ENCODE measurements around the gene APOBEC3H. TPM values are rescaled to one million over a fixed set of nuclear protein-coding genes. Genes with fewer than 3 reads are reported as not detected.

Gene APOBEC3H
- total and polyA plus RNA-seq, 4 donors, result 0.57 to 1.2 TPM; not detected in 2

- TF ChIP-seq CTCF (IDR thresholded peaks at IDR 0.05; ENCODE audit: control extremely low read depth, extremely low read depth), result no peak
- no peaks in the 10 kb centered on the region for H3K9me3 ChIP-seq (ENCODE audit: control insufficient read depth in 4 of 4, insufficient read depth in 3 of 4, low read length in 3 of 4)
- no peak overlapping the region for H3K4me3 ChIP-seq
- H3K36me3 ChIP-seq (ENCODE audit: control insufficient read depth in 4 of 4, insufficient read depth in 4 of 4, low read length in 4 of 4), result peaks cover 0 to 3% (median 1%) of the 10 kb centered on the region in 4 donors
- 73 to 74% methylated on average over 8 of the region's 8 CpGs for WGBS, 2 donors
- DNase-seq (no peak), ATAC-seq (ENCODE audit: insufficient read depth, low FRiP score) (no peak)
- H3K27me3 ChIP-seq (ENCODE audit: control insufficient read depth in 3 of 3, insufficient read depth in 3 of 3, low read length in 2 of 3), result no peaks in the 10 kb centered on the region
- H3K9ac ChIP-seq (ENCODE audit: insufficient read depth in 1 of 2, low read length in 2 of 2), result no peak overlapping the region
- no peak overlapping the region for H3K27ac ChIP-seq (ENCODE audit: low read depth in 1 of 2, low read length in 1 of 2)
- peaks cover 0 to 6% (median 0%) of the 10 kb centered on the region in 5 donors for H3K4me1 ChIP-seq (ENCODE audit: control insufficient read depth in 5 of 5, insufficient read depth in 5 of 5, low read length in 5 of 5)
Measured at GRCh38 chr22:39081598-39081997, 15.4 kb upstream of the APOBEC3H start.

- DNase-seq, result no peak
- no peaks in the 10 kb centered on the region for H3K27me3 ChIP-seq (ENCODE audit: control insufficient read depth in 3 of 3, insufficient read depth in 3 of 3, low read length in 2 of 3)
- ATAC-seq (ENCODE audit: insufficient read depth, low FRiP score), result no peak
- H3K27ac ChIP-seq (ENCODE audit: low read depth in 1 of 2, low read length in 1 of 2), result no peak overlapping the region
- H3K36me3 ChIP-seq (ENCODE audit: control insufficient read depth in 4 of 4, insufficient read depth in 4 of 4, low read length in 4 of 4), result peaks cover 0 to 3% (median 1%) of the 10 kb centered on the region in 4 donors
- no peak overlapping the region for H3K9ac ChIP-seq (ENCODE audit: insufficient read depth in 1 of 2, low read length in 2 of 2)
- no peaks in the 10 kb centered on the region for H3K4me1 ChIP-seq (ENCODE audit: control insufficient read depth in 5 of 5, insufficient read depth in 5 of 5, low read length in 5 of 5)
- TF ChIP-seq CTCF (IDR thresholded peaks at IDR 0.05; ENCODE audit: control extremely low read depth, extremely low read depth), result no peak
- no peak overlapping the region for H3K4me3 ChIP-seq
- no peaks in the 10 kb centered on the region for H3K9me3 ChIP-seq (ENCODE audit: control insufficient read depth in 4 of 4, insufficient read depth in 3 of 4, low read length in 3 of 4)
- whole genome bisulfite sequencing, 2 donors, result 79 to 84% methylated on average over 14 of the region's 14 CpGs
Measured at GRCh38 chr22:39083212-39084165, 13.6 kb upstream of the APOBEC3H start.

- H3K27ac ChIP-seq (ENCODE audit: low read depth in 1 of 2, low read length in 1 of 2), result no peak overlapping the region
- no peaks in the 10 kb centered on the region for H3K27me3 ChIP-seq (ENCODE audit: control insufficient read depth in 3 of 3, insufficient read depth in 3 of 3, low read length in 2 of 3)
- no peak for TF ChIP-seq CTCF (IDR thresholded peaks at IDR 0.05; ENCODE audit: control extremely low read depth, extremely low read depth)
- no peak overlapping the region for H3K4me3 ChIP-seq
- ATAC-seq (ENCODE audit: insufficient read depth, low FRiP score) (no peak), DNase-seq (no peak)
- H3K9ac ChIP-seq (ENCODE audit: insufficient read depth in 1 of 2, low read length in 2 of 2), result no peak overlapping the region
- peaks cover 0 to 3% (median 1%) of the 10 kb centered on the region in 4 donors for H3K36me3 ChIP-seq (ENCODE audit: control insufficient read depth in 4 of 4, insufficient read depth in 4 of 4, low read length in 4 of 4)
- no peaks in the 10 kb centered on the region for H3K4me1 ChIP-seq (ENCODE audit: control insufficient read depth in 5 of 5, insufficient read depth in 5 of 5, low read length in 5 of 5)
- WGBS, 2 donors, result 93 to 97% methylated on average over 8 of the region's 8 CpGs
- no peaks in the 10 kb centered on the region for H3K9me3 ChIP-seq (ENCODE audit: control insufficient read depth in 4 of 4, insufficient read depth in 3 of 4, low read length in 3 of 4)
Measured at GRCh38 chr22:39084666-39085065, 12.4 kb upstream of the APOBEC3H start.
